HK-2 (cell line): Measurements from ENCODE around the gene HSPG2.
"Not testable (repeated sequence)": the region's sequence is repeated elsewhere in the genome, so short reads cannot be mapped to it uniquely, and the experiment has no call there.

Experiments used
- DNase-seq: peaks from one replicate; pipeline ENCODE4 v3.0.0-alpha.2; 2018; ENCODE audit not compliant: unreplicated experiment

The HSPG2 gene

GRCh38 chr1:21785764-21786163, 151.3 kb downstream of the HSPG2 start:
- DNase-seq = not testable (repeated sequence)

GRCh38 chr1:21783679-21784603, 153.2 kb downstream of the HSPG2 start:
- peak; percentile 96 for DNase-seq

GRCh38 chr1:21782868-21783678, 154.0 kb downstream of the HSPG2 start, which contains the start of gene USP48:
USP48 (minus strand) TSS chr1:21783149; CDS start chr1:21782957, 192 bp downstream.
- peak; percentile 96 for DNase-seq

GRCh38 chr1:21782349-21782867, 154.7 kb downstream of the HSPG2 start:
- peak; percentile 59 for DNase-seq

GRCh38 chr1:21781815-21782348, 155.2 kb downstream of the HSPG2 start:
- DNase-seq = peak; percentile 30

- DNase-seq = no peak
These were observed 157.2 kb downstream of the HSPG2 start for GRCh38 chr1:21779613-21780521.

- no peak for DNase-seq
These were observed 158.7 kb downstream of the HSPG2 start for GRCh38 chr1:21778405-21778727.

- DNase-seq = not testable (repeated sequence)
These were observed 160.2 kb downstream of the HSPG2 start for GRCh38 chr1:21776925-21777324.

GRCh38 chr1:21775985-21776562, 161.0 kb downstream of the HSPG2 start:
- no peak for DNase-seq

GRCh38 chr1:21775550-21775914, 161.6 kb downstream of the HSPG2 start:
- DNase-seq = no peak

- DNase-seq = no peak
These were observed 162.1 kb downstream of the HSPG2 start for GRCh38 chr1:21774835-21775549.

- DNase-seq = no peak
These were observed 163.5 kb downstream of the HSPG2 start for GRCh38 chr1:21773585-21773984.
